Midbrain (tissue), 1 donor: Measurements from ENCODE around the gene SMAD6.

Experiments
- DNase-seq: peaks from one replicate; lab custom pipeline; 2025; lab: John Stamatoyannopoulos, UW

SMAD6 gene

GRCh38 chr15:66796343-66796742 lies 94.3 kb downstream of the SMAD6 start:
- DNase-seq = no peak

DNA sequence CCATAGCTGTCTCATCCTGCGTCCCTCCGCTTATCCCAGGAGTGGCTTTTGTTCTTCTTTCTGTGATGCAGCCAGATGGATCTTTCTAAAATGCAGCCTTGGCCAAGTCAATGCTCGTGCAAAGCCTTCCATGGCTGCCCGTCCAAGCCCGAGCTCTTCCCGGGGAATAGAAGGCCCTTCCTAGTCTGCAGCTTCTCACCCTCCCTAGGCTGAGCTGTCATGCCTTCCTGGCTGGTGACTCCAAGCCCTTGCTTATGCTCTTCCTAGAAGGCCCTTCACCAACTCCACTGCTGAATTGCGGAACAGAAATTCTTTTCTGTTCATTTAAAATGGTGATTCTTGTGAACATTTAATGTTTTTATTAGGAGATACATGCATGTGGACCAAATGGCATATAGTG lies 95.9 kb downstream of the SMAD6 start:
- DNase-seq = no peak

DNA sequence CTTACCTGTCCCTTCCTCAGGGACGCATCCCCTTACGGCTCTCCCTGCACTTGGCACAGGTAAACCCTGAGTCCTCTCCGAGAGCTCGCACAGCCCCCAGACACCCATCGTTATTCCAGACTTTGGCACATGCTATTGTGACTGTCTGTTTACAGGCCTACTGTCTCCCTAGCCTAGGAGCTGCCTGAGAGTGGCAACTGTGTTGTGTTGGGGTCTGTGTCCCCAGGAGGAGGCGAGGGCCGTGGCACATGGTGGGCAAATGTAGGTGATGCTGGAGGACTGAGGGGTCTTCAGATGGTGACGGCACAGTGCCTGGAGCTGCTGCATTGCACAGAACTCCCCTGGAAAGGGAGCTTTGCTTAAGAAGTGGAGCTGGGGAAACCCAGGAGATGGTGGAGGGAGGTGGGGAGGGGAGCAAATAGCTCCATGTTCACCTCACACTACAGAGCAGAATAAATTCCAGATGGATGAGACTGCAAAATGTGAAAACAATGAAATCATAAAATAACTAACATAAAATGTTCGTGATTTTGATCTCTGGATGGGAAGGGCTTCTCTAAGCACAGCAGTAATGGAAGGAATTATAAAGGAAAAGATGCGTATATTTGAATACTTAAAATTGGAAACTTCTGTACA lies 96.5 kb downstream of the SMAD6 start:
- no peak for DNase-seq

GRCh38 chr15:66799242-66799641 lies 97.2 kb downstream of the SMAD6 start:
- DNase-seq = no peak

GRCh38 chr15:66800584-66801235 lies 98.7 kb downstream of the SMAD6 start:
- DNase-seq = no peak

GRCh38 chr15:66801266-66801665 lies 99.2 kb downstream of the SMAD6 start:
- DNase-seq = no peak

DNA sequence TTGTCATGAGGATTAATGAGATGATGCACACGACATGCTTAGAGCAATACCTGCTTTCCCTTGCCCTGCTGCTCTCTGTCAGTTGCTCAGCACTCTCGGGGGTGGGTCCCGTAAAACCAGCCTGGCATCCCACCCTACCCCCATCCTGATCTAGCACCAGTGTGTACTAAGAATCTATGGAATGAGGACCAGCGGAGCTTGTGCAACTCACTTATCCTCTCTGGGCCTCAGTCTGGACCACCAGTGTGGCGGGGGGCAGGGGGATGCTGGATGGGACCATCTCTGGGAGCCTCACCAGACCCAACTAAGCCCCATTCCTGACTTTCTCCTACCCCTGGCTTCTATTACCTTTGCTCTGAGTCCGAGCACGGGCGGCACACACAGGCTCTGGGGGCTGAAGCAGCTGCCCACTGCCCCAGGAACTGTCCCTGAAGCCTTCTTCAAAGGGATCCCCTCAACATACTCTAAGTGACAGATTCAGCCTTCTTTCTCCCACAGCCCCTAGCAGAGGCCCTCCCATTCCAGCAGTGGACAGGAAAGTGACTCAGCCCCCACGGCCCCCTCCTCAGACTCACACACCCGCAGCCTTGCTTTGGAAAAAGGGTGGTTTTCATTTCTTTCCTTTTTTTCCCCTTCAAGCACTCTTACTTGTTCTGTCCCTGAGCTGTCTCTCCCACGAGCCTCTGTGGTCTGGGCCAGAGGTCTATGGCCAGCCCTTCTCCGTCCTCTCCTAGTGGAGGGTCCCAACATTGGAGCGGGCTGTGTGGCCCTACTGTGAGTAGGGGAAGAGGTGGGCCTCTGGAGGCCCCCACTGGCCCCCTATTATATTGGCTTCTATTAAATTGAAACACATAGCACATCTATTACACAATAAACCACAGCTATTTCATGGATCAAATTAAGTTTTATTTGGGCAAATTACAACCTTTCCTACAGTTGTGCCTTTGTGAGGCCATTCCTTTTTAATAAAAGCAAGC lies 100.3 kb downstream of the SMAD6 start:
- DNase-seq = no peak

- DNase-seq = no peak
These were observed 101.2 kb downstream of the SMAD6 start for GRCh38 chr15:66803182-66803729.

- DNase-seq = no peak
These were observed 101.7 kb downstream of the SMAD6 start for GRCh38 chr15:66803749-66804148.

GRCh38 chr15:66805202-66805885 lies 103.3 kb downstream of the SMAD6 start:
- no peak for DNase-seq

DNA sequence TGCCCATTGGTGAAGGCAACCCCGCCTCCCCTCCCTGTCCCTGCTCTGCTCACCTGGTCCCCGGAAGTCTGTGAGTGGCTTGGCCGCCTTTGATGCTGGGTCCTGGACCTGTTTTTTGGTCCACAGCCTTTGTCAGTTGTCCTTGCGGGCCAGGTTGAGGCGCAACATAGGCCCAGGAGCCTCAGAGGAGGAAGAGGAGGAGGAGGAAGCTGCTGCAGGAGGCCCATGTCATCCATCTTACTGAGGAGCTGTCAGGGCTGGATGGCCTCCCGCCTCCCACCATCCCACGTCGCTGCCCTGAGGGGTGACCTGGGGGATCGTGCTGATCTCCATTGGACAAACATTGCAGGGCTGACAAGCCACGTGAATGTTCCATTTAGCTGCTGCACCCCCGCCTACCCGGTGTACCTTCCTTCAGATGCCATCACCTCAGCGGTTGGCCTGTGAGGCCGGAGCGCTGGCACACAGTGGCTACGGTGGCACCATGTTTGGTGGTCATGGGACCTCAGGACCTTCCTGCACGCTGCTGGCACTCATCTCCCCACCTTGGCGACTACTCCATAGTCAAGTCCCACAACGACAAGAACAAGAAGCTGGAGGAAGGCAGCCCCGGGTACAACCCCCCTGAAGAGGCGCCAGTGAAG lies 106.3 kb downstream of the SMAD6 start:
- DNase-seq = no peak

GRCh38 chr15:66809664-66810063 lies 107.6 kb downstream of the SMAD6 start:
- no peak for DNase-seq

DNA sequence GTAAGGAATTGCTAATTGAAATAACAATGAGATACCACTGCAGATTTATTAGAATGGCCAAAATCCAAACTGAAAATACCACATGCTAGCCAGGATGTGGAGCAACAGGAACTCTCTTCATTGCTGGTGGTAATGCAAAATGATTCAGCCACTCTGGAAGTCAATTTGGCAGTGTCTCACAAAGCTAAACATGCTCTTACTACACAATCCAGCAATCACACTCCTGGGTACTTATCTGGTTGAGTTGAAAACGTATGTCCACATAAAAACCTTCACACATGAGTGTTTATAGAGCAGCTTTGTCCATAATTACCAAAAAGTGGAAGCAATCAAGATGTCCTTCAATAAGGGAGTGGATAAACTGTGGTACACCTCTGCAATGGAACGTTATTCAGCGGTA lies 113.3 kb downstream of the SMAD6 start:
- no peak for DNase-seq

DNA sequence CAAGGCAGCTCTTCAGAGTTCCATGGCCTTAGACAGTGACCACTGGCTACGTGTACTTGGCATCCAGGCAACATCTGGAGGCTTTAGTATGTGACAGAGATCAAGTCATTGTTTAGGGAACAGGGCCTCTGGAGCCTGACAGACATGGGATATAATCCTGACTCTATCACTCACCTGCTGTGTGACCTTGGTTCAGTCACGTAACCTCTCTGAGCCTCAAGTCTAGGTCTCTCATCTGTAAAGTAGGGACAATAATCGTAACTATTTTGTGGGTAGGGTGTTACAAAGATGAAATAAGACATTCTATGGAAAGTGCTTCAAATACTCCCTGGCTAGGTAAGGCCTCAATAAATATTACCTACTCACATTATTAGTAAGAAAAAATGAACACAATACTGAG lies 114.2 kb downstream of the SMAD6 start:
- no peak for DNase-seq

DNA sequence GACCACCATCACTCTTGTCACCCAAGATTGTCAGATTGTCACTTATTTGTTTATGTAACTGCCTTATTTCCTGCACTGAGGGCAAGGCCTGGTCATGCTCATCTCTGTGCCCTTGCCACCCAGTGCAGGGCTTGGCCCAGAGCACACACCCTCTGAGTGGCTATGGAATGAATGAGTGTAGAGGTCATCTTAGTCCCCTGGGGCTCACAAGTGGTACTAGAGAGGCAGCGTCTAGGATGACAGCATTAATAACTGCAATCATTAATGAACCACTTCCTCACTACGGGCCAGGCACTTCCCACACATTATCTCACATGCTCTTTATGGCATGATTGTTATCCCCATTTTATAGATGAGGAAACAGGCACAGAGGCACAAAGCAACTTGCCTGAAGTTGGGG lies 117.0 kb downstream of the SMAD6 start:
- DNase-seq = no peak

DNA sequence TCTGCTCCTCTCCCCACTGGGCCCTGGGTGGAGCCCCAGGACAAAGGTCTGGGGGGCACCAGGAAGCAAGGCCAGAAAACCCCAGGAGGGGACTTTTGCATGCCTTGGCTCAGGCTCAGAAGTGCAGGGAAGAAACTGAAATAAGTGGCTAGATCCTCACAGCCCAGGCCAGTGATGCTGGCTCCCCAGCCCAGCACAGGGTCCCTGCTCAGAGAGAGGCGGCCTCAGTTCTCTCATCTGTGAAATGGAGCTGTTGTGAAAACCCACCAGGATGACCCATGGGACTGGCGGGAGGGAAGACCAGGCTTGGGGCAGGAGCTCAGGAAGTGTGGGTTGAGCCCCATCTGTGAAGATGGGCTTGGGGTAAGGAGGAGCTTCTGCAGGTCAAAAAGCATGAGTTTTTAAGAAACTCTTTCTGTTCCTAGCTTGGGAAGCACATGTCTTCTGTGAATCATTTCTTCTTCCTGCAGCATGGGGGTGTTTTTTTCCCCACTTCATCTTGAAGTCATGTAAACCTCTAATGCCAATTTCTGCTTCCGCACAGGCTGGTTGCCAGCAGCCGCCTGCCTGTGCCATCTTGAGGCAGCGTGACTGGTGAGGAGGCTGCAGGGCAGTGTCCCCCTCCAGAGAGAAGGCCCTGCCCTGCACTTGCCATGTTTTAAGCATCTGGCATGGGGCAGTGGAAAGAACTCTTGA lies 118.6 kb downstream of the SMAD6 start:
- DNase-seq = no peak

DNA sequence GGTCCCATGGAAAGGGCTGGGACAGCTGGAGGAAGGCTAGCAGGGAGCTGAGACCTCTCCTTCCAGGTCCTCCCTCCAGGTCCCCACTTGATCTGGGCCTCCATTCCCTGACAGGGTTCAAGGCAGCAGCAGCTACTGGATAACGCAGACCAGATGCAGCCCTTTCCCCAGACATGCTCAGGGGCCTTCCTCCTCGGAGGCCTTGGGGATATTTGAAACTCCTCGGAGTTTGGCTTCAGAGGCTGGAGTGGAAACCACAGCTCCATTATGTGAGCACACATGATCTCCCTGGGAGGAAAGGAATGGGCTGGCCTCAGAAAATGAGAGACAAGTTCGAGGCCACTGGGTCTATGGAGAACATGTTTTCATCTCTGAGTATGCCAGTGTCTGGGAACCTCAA lies 119.3 kb downstream of the SMAD6 start:
- no peak for DNase-seq

- DNase-seq = no peak
These were observed 120.1 kb downstream of the SMAD6 start for GRCh38 chr15:66822114-66822513.

DNA sequence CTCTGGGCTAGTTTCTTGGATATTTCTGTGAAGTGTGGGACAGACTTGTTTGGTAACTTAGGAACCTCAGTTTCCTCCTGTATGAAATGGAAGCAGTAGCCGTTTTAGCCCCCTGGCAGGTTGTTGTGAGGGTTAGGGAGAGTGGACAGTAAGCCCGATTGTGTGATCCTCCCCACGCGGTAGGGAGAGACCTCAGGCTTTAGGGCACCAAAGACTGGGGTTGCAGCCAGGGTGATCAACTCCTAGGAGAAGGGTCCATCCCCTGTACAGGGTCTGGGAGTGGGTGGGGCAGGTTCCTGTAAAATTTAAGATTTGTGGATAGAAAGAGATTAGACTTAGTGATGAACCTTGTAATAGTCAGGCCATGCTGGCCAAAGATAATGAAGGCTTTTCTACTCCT lies 120.5 kb downstream of the SMAD6 start:
- DNase-seq = no peak

- no peak for DNase-seq
These were observed 121.6 kb downstream of the SMAD6 start for GRCh38 chr15:66823601-66824000.

DNA sequence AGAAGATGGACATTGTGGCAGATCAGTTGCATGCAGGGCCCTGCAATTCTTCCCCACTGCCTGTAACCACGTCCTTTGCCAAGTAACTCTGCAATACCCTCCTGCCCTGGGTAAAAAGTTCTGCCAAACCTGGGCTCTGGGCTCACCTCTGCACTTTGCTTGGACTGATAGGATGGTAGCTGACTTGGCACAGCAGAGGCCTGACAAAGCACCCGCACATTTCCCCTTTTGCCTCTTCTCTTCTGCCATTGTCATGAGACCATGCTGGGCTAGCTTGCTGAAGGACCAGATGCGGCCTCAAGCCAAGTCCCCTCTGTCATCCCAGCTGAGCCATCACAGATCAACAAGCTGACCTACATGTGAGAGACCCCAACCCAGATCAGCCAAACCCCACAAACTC lies 122.4 kb downstream of the SMAD6 start:
- DNase-seq = no peak
